Kidney capillary endothelial cell (primary cell): ENCODE data around the gene TJP3.

Experiments
- DNase-seq: peaks from one replicate; pipeline ENCODE4 v3.0.0-alpha.2; 2018; ENCODE audit warnings: low spot score

TJP3 gene

GRCh38 chr19:3691726-3692125 is 16.5 kb upstream of the TJP3 start:
- DNase-seq: no peak

DNA sequence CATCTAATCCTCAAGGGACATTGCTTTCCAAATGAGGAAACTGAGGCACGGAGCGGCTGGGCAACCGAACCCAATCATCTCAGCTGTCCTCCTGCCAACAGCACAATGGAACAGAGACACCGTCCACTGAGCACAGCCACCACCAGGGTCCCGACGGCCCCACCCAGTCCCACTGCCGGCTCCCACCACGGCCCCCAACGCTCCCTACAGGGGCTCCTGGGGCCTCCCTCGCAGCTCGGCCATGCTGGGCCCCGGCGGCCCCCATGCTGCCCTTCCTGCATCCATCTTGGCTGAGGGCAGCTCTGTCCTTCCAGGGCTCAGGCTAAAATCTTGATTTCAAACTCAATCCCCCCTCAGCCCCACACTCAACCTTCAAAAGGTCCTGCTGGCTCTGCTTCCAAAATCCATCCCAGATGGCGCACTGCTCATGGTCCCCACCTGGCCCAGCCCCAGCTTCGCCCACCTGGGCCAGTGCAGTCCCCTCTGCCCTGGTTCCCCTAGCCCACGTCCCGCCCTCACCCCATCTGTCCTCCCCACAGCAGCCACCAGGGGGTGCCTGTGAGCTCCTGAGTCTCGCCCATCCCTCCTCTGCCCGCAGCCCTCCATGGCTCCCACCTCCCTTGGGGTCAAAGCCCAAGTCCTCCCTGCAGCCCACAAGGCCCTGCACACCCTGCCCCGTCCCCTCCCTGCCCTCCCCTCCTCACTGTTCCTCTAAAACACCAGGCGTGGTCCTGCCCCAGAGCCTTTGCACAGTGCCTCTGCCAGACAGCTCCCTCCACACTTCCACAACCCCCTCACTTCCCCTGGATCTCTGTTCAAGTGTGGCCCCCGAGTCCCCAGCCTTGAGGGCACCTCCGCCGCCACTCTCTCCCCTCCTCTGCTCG is 15.8 kb upstream of the TJP3 start:
- DNase-seq: no peak

GRCh38 chr19:3693025-3693925 is 14.9 kb upstream of the TJP3 start:
- DNase-seq: no peak

- DNase-seq: no peak
Observed at GRCh38 chr19:3694361-3695123, 13.6 kb upstream of the TJP3 start.

DNA sequence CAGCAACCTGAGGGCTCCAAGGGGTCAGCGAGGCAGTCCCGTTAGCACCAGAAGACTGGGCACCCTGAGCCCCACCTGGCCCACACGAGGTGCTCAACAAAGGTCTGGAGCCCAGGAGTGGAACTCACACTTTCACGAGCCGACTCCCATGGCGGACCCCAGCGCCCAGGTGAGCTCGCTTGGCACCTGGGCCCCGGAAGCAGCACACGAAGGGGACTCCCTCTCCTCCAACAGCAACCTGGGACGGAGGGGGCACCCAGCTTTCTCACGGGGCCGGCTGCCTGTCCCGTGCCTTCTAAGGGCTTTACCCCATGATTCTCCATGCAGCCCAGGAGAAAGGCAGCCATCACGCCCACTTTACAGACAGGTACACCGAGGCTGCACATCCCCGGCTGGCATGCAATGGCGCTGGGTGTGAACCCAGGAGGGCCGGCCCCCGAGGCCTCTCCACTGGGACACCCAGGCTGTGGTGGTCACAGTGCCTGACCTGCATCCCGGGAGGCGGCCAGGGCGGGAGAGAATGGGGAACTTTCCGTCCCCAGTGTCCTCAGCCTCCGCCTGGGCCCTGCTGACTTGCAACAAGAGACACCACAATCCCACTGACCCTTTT is 13.0 kb upstream of the TJP3 start:
- no peak for DNase-seq

- DNase-seq: no peak
Observed at GRCh38 chr19:3695986-3696659, 12.1 kb upstream of the TJP3 start.

- no peak for DNase-seq
Observed at GRCh38 chr19:3696660-3696995, 11.6 kb upstream of the TJP3 start.

DNA sequence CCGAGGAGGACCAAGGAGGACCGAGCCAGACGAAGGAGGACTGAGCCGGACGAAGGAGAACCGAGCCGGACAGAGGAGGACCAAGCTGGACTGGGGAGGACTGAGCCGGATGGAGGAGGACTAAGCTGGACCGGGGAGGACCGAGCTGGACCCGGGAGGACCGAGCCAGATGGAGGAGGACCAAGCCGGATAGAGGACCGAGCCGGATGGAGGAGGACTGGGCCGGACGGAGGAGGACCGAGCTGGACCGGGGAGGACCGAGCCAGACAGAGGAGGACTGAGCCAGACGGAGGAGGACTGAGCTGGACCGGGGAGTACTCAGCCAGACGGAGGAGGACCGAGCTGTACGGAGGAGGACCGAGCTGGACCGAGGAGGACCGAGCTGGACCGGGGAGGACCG is 11.1 kb upstream of the TJP3 start:
- no peak for DNase-seq

DNA sequence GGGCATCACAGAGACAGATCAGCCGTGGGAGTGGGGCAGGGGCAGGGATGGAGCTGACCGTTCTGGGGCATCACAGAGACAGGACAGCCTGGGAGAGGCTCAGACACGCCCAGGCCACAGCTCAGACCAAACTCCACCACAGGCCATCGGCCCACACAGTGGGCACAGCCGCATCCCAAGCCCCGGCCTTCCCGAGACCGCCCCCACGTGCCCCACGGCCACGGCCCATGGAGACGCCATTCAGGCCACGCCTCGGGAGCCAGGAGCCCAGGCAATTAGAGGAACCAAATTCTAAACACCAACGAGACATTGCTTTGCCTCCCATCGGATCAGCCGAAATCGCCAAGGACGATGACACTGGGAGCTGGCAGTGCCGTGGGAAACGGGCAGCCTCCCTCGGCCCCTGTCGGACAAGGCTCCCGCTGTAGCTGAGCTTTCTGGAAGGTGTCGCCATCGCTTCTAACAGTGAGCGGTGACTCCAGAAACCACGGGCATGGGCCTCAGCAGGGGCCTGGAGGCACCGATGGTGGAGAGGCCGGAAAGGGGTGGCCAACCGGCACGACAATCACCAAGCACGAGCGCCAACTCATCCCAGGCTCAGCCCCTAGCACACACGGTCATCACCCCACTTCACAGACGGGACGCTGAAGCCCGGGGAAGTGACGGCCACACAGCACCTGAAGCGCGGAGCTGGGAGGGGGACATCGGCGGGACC is 10.4 kb upstream of the TJP3 start:
- DNase-seq: no peak

GRCh38 chr19:3698386-3698950 is 9.7 kb upstream of the TJP3 start:
- DNase-seq: no peak

GRCh38 chr19:3698974-3699740 is 9.0 kb upstream of the TJP3 start:
- DNase-seq: no peak

- DNase-seq: no peak
Observed at GRCh38 chr19:3699741-3700241, 8.4 kb upstream of the TJP3 start.

DNA sequence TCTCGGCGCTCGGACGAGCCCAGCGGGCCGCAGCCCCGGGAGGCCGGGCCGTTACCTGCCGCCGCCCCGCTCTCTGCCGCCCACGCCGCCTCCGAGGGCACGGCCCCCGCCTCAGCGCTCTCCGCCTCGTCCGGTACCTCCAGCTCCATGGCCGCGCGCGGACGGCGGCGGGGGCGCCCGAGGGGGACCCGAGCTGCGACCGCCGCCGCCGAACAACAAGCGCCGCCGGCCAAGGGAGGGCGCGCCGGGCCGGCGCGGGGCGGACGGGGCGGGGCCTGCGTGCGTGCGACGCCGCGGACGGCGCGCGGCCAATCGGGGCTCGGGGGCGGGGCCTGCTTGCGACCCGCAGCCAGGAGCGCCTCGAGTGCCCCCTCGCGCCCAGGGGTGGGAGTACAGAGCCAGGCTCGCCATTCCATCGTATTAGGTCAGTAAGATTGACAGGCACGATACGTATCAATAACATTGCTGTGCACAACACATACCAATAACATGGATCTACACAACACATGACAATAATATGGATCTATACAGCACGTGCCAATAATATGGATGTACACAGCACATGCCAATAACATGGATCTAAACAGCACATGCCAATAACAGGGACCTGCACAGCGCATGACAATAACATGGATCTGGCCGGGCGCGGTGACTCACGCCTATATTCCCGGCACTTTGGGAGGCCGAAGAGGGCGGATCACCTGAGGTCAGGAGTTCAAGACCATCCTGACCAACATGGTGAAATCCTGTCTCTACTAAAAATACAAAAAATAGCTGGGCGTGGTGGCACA is 7.7 kb upstream of the TJP3 start, which contains the start of gene PIP5K1C:
Gene PIP5K1C (minus strand): TSS at position 227 of the 791 bp plus-strand sequence. CDS start 78 bp downstream, at position 149.
- DNase-seq: peak; percentile 81

GRCh38 chr19:3701200-3701599 is 7.0 kb upstream of the TJP3 start:
- DNase-seq: no peak

DNA sequence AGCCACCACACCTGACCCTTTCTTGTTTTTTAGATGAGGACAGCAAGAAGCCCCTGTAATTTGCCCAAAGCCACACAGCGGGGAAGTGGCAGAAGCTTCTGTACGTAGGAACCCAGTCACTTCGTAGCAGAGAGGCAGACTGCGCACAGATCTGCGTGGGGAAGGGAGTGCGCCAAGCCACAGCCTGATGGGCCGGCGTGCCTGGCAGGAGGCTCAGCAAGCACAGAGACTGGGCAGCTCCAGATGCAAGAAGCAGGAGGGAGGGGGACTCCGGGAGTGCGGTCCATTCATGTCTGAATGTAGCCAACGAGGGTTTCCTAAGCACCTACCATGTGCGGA is 347 bp upstream of the TJP3 start:
- no peak for DNase-seq

GRCh38 chr19:3710265-3710812 is 2.2 kb downstream of the TJP3 start:
- DNase-seq: no peak

GRCh38 chr19:3712663-3713611 is 4.8 kb downstream of the TJP3 start:
- no peak for DNase-seq
